ENCODE results near the gene SOX18.

DNA sequence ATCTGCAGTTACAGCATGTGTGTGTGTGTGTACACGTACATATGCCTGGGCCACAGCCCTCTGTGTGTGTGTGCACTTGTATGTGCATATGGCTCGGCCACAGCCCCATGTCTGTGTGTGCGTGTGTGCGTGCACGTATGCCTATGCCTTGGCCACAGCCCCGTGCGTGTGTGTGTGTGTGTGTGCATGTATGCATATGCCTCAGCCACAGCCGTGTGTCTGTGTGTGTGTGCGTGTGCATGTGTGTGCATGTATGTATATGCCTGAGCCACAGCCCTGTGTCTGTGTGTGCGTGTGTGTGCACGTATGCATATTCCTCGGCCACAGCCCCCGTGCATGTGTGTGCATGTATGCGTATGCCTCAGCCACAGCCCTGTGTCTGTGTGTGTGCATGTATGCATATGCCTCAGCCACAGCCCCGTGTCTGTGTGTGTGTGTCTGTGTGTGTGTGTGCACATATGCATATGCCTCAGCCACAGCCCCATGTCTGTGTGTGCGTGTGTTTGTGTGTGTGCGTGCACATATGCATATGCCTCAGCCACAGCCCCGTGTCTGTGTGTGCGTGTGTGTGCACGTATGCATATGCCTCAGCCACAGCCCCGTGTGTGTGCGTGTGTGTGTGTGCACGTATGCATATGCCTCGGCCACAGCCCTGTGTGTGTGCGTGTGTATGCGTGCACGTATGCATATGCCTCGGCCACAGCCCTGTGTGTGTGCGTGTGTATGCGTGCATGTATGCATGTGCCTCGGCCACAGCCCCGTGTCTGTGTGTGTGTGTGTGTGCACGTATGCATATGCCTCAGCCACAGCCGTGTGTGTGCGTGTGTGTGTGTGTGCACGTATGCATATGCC, 28.1 kb downstream of the SOX18 start:
- TF ChIP-seq, protein P1, sequence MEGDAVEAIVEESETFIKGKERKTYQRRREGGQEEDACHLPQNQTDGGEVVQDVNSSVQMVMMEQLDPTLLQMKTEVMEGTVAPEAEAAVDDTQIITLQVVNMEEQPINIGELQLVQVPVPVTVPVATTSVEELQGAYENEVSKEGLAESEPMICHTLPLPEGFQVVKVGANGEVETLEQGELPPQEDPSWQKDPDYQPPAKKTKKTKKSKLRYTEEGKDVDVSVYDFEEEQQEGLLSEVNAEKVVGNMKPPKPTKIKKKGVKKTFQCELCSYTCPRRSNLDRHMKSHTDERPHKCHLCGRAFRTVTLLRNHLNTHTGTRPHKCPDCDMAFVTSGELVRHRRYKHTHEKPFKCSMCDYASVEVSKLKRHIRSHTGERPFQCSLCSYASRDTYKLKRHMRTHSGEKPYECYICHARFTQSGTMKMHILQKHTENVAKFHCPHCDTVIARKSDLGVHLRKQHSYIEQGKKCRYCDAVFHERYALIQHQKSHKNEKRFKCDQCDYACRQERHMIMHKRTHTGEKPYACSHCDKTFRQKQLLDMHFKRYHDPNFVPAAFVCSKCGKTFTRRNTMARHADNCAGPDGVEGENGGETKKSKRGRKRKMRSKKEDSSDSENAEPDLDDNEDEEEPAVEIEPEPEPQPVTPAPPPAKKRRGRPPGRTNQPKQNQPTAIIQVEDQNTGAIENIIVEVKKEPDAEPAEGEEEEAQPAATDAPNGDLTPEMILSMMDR (IDR thresholded peaks at IDR 0.05): no peak
- no peak for TF ChIP-seq EP300 (IDR thresholded peaks at IDR 0.05)

All from upper lobe of left lung (tissue), 4 donors.